ENCODE data around the gene CYTH3. TPM values are rescaled to one million over a fixed set of nuclear protein-coding genes. Genes with fewer than 3 reads are reported as not detected.

Gene CYTH3
- total and polyA plus RNA-seq, 2 experiments from 2014 or later = 11.9 to 15.7 TPM

DNA sequence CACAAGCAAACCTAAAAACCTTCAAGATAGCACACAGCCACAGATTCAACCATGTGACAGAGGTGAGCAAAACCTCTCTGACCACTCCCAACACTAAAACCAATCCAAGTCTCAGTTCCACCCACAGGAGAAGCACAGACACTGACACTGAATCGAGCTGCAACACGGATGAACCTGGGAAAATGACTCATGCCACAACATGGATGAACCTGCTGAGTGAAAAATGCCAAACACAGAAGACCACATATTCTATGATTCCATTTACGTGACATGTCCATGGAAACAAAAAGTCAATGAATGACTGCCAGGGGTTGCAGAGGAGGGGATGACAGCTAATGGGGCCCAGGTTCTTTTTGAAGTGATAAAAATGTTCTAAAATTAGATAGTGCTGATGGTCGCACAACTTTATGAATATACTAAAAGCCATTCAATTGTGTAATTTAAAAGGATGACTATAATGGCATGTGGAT, 22.0 kb downstream of the CYTH3 start:
- H3K4me1 ChIP-seq (ENCODE audit: insufficient read depth) = peaks cover 17% of the 10 kb centered on the region
- H3K4me3 ChIP-seq = no peak overlapping the region
- H3K27me3 ChIP-seq = no peaks in the 10 kb centered on the region
- H2AFZ ChIP-seq = no peak overlapping the region
- H3K9me2 ChIP-seq (replicated peaks; ENCODE audit: insufficient read depth) = no peaks in the 10 kb centered on the region
- no peaks in the 10 kb centered on the region for H3K36me3 ChIP-seq (replicated peaks; ENCODE audit: insufficient read depth, low read depth)
- no peak for DNase-seq (ENCODE audit: low spot score)
- TF ChIP-seq, protein P1, sequence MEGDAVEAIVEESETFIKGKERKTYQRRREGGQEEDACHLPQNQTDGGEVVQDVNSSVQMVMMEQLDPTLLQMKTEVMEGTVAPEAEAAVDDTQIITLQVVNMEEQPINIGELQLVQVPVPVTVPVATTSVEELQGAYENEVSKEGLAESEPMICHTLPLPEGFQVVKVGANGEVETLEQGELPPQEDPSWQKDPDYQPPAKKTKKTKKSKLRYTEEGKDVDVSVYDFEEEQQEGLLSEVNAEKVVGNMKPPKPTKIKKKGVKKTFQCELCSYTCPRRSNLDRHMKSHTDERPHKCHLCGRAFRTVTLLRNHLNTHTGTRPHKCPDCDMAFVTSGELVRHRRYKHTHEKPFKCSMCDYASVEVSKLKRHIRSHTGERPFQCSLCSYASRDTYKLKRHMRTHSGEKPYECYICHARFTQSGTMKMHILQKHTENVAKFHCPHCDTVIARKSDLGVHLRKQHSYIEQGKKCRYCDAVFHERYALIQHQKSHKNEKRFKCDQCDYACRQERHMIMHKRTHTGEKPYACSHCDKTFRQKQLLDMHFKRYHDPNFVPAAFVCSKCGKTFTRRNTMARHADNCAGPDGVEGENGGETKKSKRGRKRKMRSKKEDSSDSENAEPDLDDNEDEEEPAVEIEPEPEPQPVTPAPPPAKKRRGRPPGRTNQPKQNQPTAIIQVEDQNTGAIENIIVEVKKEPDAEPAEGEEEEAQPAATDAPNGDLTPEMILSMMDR (IDR thresholded peaks at IDR 0.05; ENCODE audit: poor library complexity) = no peak
- no peak for TF ChIP-seq EZH2phosphoT487 (IDR thresholded peaks at IDR 0.05; ENCODE audit: low read depth, severe bottlenecking, unreplicated experiment)
- TF ChIP-seq EZH2 (IDR thresholded peaks at IDR 0.05; ENCODE audit: borderline replicate concordance) = no peak
- H3K9me3 ChIP-seq (ENCODE audit: low read depth) = no peaks in the 10 kb centered on the region
- no peaks in the 10 kb centered on the region for H4K20me1 ChIP-seq (ENCODE audit: insufficient read depth, poor library complexity, severe bottlenecking)
- peaks cover 74% of the 10 kb centered on the region for H3K79me2 ChIP-seq
- no peak overlapping the region for H3K4me2 ChIP-seq
- 94% methylated on average over 4 of the region's 4 CpGs for WGBS (ENCODE audit: low lambda C conversion rate, missing lambda C conversion rate)
- H3K27ac ChIP-seq = no peak overlapping the region

DNA sequence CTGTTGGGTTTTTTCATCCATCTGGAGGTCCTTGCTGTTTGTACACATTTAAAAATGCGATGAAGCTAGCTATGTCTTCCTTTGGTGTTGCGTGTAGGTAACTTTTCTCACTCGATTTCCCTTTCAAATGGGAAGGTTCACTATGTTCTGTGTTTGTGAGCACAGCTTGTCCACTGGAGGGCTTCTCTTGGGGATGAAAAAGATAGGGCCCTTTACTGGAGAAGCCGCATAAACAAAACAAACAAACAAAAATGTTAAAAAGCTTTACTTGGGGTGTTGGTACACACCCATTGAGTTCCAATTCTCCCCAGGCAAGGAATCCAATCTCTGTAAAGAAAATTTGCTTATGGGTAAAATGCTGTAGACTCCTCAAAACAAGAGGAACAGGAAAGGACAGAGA, 23.4 kb downstream of the CYTH3 start:
- no peaks in the 10 kb centered on the region for H3K27me3 ChIP-seq
- no peak overlapping the region for H3K27ac ChIP-seq
- H2AFZ ChIP-seq = no peak overlapping the region
- H3K36me3 ChIP-seq (replicated peaks; ENCODE audit: insufficient read depth, low read depth) = no peaks in the 10 kb centered on the region
- H3K9me2 ChIP-seq (replicated peaks; ENCODE audit: insufficient read depth) = no peaks in the 10 kb centered on the region
- H3K9me3 ChIP-seq (ENCODE audit: low read depth) = no peaks in the 10 kb centered on the region
- no peak for DNase-seq (ENCODE audit: low spot score)
- 92% methylated on average over 4 of the region's 4 CpGs for WGBS (ENCODE audit: low lambda C conversion rate, missing lambda C conversion rate)
- no peak for TF ChIP-seq EZH2 (IDR thresholded peaks at IDR 0.05; ENCODE audit: borderline replicate concordance)
- no peak for TF ChIP-seq EZH2phosphoT487 (IDR thresholded peaks at IDR 0.05; ENCODE audit: low read depth, severe bottlenecking, unreplicated experiment)
- no peaks in the 10 kb centered on the region for H4K20me1 ChIP-seq (ENCODE audit: insufficient read depth, poor library complexity, severe bottlenecking)
- peaks cover 70% of the 10 kb centered on the region for H3K79me2 ChIP-seq
- H3K4me1 ChIP-seq (ENCODE audit: insufficient read depth) = peaks cover 17% of the 10 kb centered on the region
- no peak overlapping the region for H3K4me2 ChIP-seq
- H3K4me3 ChIP-seq = no peak overlapping the region

DNA sequence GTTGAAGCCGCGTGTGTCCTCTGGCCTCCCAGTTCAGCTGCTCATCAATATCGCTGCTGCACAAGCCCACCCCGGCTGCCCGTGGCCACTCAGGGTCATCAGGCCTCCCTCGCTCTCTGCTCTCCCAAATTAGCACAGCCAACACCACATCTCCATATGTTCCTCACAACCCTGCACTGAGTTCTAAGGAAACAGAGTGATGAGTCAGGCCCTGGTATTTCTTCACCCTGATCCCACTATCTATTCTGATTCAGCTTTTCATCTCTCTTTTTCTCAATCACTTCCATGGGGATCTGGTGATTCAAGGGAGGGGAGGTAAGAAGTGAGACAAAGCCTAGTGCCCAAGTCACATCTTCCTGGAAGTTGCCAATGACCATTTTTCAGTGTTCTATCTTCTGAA, 23.8 kb downstream of the CYTH3 start:
- Histone ChIP-seq H3K79me2 (peaks cover 66% of the 10 kb centered on the region), H3K27ac (no peak overlapping the region), H3K4me2 (no peak overlapping the region), H3K27me3 (no peaks in the 10 kb centered on the region), H2AFZ (no peak overlapping the region), H3K9me2 (replicated peaks; ENCODE audit: insufficient read depth) (no peaks in the 10 kb centered on the region), H4K20me1 (ENCODE audit: insufficient read depth, poor library complexity, severe bottlenecking) (no peaks in the 10 kb centered on the region), H3K36me3 (replicated peaks; ENCODE audit: insufficient read depth, low read depth) (no peaks in the 10 kb centered on the region), H3K4me1 (ENCODE audit: insufficient read depth) (peaks cover 17% of the 10 kb centered on the region), H3K4me3 (no peak overlapping the region), H3K9me3 (ENCODE audit: low read depth) (no peaks in the 10 kb centered on the region)
- 90% methylated on average over 6 of the region's 6 CpGs for WGBS (ENCODE audit: low lambda C conversion rate, missing lambda C conversion rate)
- no peak for DNase-seq (ENCODE audit: low spot score)
- TF ChIP-seq, protein P1 (IDR thresholded peaks at IDR 0.05; ENCODE audit: poor library complexity) = no peak
- TF ChIP-seq EZH2 (IDR thresholded peaks at IDR 0.05; ENCODE audit: borderline replicate concordance) = no peak
- no peak for TF ChIP-seq EZH2phosphoT487 (IDR thresholded peaks at IDR 0.05; ENCODE audit: low read depth, severe bottlenecking, unreplicated experiment)

DNA sequence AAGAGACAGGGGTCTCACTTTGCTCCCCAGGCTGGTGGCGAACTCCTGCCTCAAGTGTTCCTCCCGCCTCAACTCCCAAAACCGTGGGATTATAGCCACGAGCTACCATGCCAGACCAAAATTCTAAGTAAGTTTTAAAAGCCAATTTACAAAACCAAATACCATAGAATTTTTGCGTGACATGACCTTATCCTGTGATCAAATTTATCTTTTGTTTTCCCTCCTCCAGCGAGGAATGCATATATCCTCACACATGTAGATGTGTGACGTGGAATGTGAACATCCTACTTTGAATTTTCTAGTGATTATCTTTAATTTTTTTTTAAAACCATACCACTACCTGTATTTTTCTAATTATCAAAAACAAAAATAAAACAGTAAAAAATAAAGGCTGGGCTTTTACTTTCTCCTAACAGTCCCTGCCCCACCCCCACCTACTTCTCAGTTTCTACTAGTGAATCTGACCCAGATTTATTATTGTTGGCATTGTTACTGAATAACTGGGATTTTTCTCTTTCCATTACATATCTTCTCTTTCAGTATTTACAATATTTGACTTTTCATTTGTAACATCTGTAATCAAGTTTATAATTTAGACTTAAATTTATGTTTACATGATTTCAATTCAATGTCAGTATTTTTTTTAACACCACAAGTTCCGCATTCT, 26.0 kb downstream of the CYTH3 start:
- H4K20me1 ChIP-seq (ENCODE audit: insufficient read depth, poor library complexity, severe bottlenecking) = no peaks in the 10 kb centered on the region
- no peak overlapping the region for H3K4me3 ChIP-seq
- TF ChIP-seq EZH2phosphoT487 (IDR thresholded peaks at IDR 0.05; ENCODE audit: low read depth, severe bottlenecking, unreplicated experiment) (no peak), EZH2 (IDR thresholded peaks at IDR 0.05; ENCODE audit: borderline replicate concordance) (no peak)
- TF ChIP-seq, protein P1 (IDR thresholded peaks at IDR 0.05; ENCODE audit: poor library complexity) = no peak
- H3K27ac ChIP-seq = no peak overlapping the region
- 78% methylated on average over 8 of the region's 8 CpGs for WGBS (ENCODE audit: low lambda C conversion rate, missing lambda C conversion rate)
- H3K4me1 ChIP-seq (ENCODE audit: insufficient read depth) = peaks cover 12% of the 10 kb centered on the region
- no peaks in the 10 kb centered on the region for H3K9me2 ChIP-seq (replicated peaks; ENCODE audit: insufficient read depth)
- DNase-seq (ENCODE audit: low spot score) = no peak
- H3K9me3 ChIP-seq (ENCODE audit: low read depth) = no peaks in the 10 kb centered on the region
- H2AFZ ChIP-seq = no peak overlapping the region
- no peak overlapping the region for H3K4me2 ChIP-seq
- H3K36me3 ChIP-seq (replicated peaks; ENCODE audit: insufficient read depth, low read depth) = no peaks in the 10 kb centered on the region
- peaks cover 62% of the 10 kb centered on the region for H3K79me2 ChIP-seq
- H3K27me3 ChIP-seq = no peaks in the 10 kb centered on the region

Data from hepatocyte (in vitro differentiated cells).